ENCODE results near the gene PLA2G4F.

DNA sequence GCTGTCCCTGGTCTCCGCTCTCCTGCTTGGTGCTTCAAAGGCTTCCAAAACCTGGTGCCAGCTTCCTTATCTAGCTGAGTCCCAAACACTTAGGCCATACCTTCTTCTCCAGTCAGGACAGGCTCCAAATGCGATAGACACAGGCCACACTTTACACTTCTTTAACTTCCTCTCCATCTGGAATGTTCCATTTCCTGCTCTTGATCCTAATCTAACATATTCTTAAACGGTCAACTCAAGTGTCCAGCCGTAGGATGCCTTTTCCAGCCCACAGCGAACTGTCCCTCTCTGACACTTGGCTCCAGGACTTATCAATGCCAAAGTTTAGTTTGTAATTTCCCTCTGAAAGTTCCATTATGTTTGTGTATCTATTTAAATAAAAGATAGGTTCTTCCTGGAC lies 19.2 kb upstream of the PLA2G4F start:
- TF ChIP-seq POLR2AphosphoS5 (IDR thresholded peaks at IDR 0.05; ENCODE audit: low read depth, low read length) (no peak), TAF1 (IDR thresholded peaks at IDR 0.05; ENCODE audit: borderline replicate concordance, insufficient read depth, low read length) (no peak), SIN3A (IDR thresholded peaks at IDR 0.05; ENCODE audit: borderline replicate concordance, insufficient read depth, low read length) (no peak)
- TF ChIP-seq, protein P1, sequence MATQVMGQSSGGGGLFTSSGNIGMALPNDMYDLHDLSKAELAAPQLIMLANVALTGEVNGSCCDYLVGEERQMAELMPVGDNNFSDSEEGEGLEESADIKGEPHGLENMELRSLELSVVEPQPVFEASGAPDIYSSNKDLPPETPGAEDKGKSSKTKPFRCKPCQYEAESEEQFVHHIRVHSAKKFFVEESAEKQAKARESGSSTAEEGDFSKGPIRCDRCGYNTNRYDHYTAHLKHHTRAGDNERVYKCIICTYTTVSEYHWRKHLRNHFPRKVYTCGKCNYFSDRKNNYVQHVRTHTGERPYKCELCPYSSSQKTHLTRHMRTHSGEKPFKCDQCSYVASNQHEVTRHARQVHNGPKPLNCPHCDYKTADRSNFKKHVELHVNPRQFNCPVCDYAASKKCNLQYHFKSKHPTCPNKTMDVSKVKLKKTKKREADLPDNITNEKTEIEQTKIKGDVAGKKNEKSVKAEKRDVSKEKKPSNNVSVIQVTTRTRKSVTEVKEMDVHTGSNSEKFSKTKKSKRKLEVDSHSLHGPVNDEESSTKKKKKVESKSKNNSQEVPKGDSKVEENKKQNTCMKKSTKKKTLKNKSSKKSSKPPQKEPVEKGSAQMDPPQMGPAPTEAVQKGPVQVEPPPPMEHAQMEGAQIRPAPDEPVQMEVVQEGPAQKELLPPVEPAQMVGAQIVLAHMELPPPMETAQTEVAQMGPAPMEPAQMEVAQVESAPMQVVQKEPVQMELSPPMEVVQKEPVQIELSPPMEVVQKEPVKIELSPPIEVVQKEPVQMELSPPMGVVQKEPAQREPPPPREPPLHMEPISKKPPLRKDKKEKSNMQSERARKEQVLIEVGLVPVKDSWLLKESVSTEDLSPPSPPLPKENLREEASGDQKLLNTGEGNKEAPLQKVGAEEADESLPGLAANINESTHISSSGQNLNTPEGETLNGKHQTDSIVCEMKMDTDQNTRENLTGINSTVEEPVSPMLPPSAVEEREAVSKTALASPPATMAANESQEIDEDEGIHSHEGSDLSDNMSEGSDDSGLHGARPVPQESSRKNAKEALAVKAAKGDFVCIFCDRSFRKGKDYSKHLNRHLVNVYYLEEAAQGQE (IDR thresholded peaks at IDR 0.05; ENCODE audit: insufficient read depth in 1 of 2, low read depth in 2 of 2, low read length in 2 of 2): no peak
